AG09319 (cell line): ENCODE measurements around the gene THSD8.

Source experiments
- DNase-seq: peaks from one replicate; pipeline ENCODE4 v3.0.0-alpha.2; 2010; ENCODE audit warnings: low read depth; ENCODE audit errors: extremely low read depth
- CTCF ChIP-seq: IDR thresholded peaks from 2 replicates; pipeline ENCODE4 v1.5.1; 2011; ENCODE audit warnings: low read depth, mild to moderate bottlenecking, inconsistent platforms, low read length, moderate library complexity

THSD8 gene

DNA sequence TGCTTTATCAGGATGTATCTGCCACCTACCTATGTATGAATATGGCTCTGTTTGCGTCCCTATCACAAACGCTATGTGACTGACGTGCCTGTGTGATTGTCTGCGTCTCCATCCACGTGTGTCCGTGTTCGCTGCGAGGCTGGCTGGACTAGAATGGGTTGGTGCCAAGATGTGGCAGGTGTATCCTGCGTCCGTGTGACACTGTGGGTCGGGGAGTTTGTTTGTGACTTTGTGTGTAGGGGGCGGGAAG lies 19.8 kb upstream of the THSD8 start:
- no peak for TF ChIP-seq CTCF
- no peak for DNase-seq

GRCh38 chr19:12782424-12783290 lies 19.2 kb upstream of the THSD8 start:
- TF ChIP-seq CTCF = no peak
- peak; percentile 70 for DNase-seq

DNA sequence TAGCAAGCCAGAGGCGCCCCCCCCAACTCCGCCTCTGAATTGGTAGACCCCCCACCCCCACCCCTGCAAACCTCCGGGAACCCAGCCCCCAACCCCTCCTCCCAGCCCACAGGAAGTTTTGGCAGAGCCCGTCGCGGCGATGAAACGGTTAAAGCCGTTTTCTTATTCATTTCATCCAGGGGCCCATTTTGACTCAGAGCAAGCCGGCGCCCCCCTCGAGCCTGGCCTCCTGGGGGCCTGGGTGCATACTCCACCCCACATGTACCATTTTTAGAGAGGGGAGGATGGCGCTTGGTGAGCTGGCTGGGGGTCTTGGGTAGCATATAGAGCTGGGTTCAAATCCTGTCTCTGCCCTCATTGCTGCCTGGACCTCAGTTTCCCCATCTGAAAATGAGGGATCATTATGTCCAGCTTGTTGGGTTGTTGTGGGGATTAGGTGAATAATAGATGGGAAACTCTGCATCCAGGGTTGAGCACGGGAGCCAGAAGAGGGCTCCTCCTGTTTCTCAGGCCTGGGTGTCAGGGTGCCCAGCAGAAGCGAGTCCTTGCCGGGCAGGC lies 18.5 kb upstream of the THSD8 start:
- TF ChIP-seq CTCF = no peak
- no peak for DNase-seq

GRCh38 chr19:12783849-12784393 lies 17.9 kb upstream of the THSD8 start:
- TF ChIP-seq CTCF = no peak
- DNase-seq = no peak

DNA sequence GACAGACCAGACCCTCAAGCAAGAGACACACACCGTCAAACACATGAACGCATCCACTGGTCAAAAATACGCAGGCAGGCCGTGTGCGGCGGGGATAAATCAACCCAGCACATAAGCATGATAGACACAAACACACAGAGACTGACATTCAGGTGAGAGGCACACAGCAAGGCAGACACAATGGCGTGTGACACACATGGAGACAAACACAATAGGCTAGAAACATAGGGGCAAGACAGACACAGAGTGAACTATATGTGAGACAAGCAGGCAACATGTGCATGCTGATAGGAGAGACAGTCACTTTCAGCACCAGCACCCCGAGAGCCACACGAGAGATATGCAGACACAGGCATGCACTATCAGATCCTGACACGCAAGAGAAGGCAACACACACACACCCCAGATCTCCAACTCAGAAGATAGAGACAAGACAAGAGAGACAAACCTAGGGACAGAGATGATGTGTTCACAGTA lies 17.4 kb upstream of the THSD8 start:
- DNase-seq = no peak
- no peak for TF ChIP-seq CTCF

DNA sequence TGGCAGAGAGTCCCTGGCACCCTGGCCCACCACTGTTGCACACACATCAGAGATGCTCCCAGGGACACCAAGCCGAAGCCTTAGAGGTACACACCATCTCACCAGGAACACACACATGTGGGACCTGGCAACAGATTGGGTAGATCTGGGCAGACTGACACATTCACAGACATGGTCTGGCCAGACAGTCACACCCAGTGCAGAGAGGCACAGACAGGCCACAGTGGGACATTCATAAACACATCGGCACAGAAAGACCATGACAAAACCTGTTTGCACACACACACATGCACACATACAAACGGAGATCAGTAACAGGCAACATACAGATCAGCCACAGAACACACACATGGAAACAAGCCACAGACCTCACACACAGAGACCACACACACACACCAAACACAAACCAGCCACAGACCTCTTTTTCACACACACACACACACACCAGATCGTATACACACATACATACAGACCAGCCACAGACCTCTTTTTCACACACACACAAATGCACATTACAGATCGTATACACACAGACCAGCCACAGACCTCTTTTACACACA lies 16.9 kb upstream of the THSD8 start:
- no peak for DNase-seq
- no peak for TF ChIP-seq CTCF

DNA sequence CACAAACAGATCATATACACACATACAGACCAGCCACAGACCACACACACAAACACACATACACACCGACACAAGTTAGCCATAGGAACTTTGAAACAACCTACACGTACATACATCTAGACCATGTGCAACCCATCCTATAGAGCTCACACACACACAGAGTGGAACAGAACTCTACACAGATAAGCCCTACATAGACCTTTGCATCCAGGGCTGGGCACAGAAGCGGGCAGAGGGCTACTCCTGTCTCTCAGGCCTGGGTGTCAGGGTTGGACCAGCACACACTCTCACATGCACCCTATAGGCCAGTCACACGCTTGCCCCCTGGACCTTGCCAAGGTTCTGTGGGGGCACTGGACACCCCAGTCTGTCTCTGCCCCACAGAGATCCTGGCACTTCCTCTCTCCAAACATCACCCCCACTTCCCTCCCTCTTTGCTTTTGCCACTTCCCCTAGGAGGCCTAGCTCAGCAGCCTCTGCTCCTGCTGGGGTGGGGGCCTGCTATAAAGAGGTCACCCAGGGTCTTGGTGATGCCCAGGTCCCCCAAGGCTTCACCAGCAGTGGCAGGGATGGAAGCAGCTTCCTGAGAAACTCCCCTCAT lies 16.3 kb upstream of the THSD8 start:
- DNase-seq = no peak
- TF ChIP-seq CTCF = no peak
